ENCODE measurements around the gene ITLN1.
"Not testable (repeated sequence)": the region's sequence is repeated elsewhere in the genome, so short reads cannot be mapped to it uniquely, and the experiment has no call there.

The ITLN1 gene

DNA sequence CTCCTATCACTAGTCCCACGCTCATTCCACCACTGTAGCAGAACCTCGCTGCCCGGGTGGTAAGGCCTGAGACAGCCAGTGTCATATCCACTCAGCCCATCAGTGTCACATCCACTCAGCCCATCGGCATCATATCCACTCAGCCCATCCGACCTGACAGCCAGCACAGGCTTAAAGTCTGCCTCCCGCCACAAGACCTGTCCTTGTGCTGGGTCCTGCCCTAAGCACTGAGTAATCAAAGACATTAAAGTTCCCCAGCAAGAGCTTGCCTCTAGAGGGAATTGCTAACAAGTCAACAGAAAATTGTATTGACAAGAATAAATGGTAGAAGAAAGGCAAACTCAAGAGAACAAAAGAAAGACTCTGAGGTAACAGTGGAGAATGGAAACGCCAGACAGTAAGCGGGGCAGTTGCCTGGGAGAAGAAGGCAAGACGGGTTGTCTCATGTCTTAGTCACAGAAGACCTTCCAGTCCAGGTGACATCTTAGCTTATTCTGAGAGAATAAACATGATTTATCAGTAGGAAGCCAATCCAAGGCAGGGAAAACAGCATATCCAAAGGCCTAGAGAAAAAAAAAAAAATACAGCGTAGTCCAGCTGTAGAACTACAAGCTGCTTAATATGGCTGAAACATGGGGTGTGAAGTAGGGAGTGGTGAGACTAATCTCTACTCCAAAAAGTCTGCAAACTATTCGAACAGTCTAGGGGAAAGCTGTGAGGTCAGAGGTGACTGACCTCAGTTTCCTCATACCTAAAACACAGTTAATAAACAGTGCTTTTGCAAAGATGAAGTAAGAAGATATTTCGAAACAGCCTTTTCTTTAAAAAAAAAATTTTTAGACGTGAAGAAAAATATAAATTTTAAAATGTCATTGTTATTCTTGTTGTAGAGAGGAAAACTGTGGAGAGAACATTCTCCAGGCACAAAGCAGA, 1.1 kb downstream of the ITLN1 start:
- DNase-seq (ENCODE audit: low read depth, low spot score): no peak

DNA sequence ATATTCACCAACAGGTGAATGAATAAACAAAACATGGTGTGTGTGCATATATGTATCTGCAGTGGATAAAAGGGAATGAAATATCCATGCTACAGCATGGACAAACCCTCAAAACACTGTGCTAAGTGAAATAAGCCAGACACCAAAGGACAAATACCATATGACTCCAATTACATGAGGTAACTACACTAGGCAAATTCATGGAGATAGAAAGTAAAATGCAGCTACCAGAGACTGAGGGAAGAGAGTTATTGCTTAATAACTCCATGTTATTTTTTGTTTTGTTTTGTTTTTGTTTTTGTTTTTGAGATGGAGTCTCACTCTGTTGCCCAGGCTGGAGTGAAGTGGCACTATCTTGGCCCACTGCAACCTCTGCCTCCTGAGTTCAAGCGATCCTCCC, 2.4 kb downstream of the ITLN1 start:
- no peak for DNase-seq (ENCODE audit: low read depth, low spot score)

DNA sequence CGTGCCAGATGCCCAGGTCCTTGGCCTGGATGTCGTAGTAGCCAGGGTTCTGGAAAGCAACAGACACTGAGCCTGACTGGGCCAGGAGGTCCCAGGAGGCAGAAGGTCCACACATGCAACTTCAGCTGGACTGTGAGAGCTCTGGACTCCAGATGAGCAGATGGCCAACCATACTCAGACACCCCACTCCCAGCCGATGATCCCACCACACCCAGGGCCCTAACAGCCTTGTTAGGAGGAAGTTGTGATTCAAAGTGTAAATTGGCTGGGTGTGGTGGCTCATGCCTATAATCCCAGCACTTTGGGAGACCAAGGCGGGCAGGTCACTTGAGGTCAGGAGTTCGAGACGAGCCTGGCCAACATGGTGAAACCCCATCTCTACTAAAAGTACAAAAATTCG, 3.7 kb downstream of the ITLN1 start:
- not testable (repeated sequence) for DNase-seq (ENCODE audit: low read depth, low spot score)

DNA sequence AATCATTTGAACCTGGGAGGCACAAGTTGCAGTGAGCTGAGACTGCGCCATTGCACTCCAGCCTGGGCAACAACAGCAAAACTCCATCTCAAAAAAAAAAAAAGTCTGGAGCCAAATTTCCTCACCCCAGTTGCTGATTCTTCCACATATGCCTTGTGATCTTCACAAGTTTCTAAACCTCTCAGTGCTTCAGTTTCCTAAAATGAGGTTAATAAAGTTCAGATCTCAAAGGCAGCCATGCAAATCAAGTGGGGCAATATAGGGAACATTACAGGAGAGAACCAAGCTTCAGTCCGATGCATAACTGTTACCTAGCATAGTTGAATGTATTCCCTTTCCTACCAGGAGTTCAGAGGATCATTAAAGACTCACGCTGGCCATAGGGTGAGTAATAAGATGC, 4.8 kb downstream of the ITLN1 start:
- DNase-seq (ENCODE audit: low read depth, low spot score): no peak

DNA sequence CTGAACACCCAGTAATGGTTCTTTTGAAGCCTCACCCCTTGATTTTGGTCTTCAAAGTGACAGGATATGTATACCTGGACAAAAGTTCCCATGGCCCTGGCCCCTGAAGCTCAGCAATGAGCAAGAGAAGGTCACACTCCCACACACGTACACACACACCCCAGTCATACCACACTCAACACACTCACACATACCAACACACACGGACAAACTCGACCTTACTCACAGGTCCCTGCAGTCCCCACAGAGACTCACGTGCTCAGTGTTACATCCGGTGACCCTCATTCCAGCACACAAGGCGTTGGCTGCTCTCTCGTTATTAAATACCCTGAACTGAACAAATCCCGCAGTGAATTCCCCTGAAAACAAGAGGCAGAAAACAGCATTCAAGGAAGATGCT, 5.9 kb downstream of the ITLN1 start:
- DNase-seq (ENCODE audit: low read depth, low spot score): no peak

DNA sequence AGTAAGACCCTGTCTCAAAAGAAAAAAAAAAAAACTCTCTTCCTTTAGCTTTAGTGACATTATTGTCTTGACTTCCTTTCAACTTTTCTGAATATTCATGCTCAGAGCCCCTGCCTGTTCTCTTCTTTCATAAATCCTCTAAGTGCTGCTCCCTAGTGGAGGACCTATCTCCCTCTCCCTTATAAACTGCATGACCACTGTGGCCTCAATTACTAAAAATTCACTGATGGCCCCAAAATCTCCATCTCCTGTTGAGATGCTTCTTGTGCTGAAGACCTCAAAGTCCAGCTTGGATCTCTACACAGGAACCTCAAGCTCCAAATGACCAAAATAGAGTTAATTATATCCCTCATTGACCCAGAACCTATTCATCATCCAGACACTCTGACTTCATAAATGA, 7.8 kb downstream of the ITLN1 start:
- no peak for DNase-seq (ENCODE audit: low read depth, low spot score)

DNA sequence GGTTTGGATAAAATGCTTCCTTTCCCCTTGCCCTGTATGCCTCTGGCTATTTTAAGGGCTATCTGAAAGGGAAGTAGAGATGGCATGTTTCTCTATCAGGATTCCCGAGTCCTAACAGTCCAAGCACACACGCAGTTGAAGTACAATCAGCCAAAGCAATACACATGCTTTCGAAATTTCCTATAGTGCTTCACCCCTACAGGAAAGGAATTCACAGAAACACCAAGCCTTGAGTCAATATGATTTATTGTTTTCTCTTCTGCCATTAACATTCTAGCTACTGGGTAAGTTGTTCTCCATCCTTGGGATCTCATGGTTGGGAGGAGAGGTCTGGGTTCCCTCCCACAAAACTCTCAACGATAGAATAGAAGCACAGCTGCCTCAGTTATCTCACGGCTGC, 8.7 kb downstream of the ITLN1 start:
- DNase-seq (ENCODE audit: low read depth, low spot score): no peak

DNA sequence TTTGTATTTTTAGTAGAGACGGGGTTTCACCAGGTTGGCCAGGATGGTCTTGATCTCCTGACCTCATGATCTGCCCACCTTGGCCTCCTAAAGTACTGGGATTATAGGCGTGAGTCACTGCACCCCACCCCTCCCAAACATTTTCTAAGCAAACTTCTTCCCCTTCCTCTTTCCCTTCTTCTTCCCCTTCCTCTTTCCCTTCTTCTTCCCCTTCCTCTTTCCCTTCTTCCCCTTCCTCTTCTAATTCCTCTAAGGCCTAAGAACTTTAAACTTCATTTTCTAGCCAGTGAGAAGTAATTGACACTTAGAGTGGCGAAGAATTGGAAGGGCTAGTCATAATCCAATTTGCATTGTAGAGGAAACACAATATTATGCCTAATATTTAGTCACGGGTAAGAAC, 9.4 kb downstream of the ITLN1 start:
- DNase-seq (ENCODE audit: low read depth, low spot score): not testable (repeated sequence)

DNA sequence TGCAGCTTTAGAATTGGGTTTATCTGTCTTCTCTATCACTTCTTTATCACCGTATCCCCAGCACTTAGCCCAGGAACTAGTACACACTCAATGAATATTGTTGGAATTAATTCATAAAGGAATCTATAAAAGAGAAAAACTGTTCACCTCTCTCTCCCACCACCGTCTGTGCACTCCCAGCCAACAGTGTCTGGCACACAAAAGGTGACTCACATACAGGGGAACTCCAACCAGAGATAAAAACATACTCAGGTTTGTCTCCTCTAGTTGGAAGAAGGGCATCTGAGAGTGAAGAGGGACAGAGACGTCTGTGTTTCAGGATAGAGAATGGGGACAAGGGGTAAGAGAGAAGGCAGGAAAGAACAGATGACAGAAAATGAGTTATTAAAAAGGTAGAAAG, 10.0 kb downstream of the ITLN1 start:
- no peak for DNase-seq (ENCODE audit: low read depth, low spot score)

DNA sequence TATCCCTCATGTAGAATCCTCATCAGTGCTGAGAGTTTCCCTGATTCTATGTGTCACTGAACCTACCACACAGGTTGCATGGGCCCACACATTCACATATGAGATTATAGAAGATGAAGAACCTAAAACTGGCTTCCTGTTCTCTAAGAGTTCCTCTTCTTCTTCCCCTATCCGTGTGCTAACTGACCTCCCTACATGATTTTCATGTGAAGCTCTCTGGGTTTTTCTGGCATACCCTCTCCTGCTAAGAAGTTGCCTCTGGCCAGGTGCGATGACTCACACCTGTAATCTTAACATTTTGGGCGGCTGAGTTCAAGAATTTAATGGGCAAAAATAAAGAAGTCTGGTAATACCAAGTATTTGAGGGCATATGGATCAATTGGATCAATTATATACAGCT, 16.8 kb downstream of the ITLN1 start:
- DNase-seq (ENCODE audit: low read depth, low spot score): no peak

DNA sequence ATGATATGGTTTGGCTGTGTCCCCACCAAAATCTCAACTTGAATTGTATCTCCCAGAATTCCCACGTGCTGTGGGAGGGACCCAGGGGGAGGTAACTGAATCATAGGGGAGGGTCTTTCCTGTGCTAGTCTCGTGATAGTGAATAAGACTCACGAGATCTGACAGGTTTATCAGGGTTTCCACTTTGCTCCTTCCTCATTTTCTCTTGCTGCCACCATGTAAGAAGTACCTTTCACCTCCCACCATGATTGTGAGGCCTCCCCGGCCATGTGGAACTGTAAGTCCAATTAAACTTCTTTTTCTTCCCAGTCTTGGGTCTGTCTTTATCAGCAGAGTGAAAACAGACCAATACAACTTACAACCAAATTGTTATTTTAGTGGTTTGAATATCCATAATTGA, 17.3 kb downstream of the ITLN1 start:
- DNase-seq (ENCODE audit: low read depth, low spot score): not testable (repeated sequence)

DNA sequence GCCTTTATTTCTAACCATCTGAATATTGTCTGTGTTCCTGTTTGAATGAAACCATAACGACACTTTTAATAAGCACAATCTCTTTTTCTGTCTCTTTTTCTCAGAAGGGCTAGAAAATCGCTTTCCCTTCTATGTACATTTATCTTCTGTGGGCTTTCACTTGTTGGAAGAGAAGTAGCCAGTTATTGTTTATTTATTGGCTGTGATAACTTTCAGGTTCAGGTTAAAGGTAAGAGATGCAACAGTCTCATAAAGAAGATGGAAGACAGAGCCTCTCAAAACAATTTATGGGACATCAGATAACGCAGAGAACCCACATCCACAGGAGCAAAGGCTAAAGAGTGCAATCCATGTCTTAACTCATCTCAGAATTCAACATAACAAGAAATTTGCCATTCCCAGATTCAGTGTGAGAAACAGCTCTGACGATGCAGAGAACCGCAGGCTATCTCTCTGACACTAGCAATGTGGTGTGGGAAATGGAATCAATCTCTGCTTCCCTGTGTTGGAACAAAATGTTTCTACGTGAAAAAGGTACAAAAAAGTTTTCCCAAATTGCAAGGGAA, 18.2 kb downstream of the ITLN1 start:
- no peak for DNase-seq (ENCODE audit: low read depth, low spot score)

DNA sequence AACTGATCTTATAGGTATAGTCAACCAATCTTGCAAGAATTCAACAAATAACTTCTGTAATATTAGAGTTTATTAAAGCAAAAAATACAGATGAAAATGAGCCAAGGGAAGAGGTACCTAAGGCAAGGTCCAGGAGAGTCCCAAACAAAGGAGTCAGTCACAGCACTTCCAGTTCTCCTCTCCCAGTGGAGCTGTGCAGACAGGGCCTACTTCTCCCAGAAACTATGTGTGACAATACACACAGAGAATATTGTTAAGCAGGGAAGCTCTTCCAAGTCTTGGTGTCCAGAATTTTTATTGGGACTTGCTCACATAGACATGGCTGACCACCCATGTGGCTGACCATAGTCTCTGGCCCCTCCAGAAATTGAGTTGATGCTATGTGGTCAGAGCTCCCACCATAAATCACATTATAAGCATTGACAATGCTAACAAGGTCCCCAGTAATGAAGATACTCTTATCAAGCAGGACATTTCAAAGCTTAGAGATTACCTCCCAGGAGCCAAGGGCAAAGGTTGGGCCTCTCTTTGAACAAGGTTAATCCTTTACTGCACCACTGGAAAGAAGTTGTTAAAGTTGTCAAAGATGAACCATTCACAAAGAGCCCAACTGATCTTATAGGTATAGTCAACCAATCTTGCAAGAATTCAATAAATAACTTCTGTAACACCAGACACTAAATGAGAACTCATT, 18.8 kb downstream of the ITLN1 start:
- DNase-seq (ENCODE audit: low read depth, low spot score): no peak

DNA sequence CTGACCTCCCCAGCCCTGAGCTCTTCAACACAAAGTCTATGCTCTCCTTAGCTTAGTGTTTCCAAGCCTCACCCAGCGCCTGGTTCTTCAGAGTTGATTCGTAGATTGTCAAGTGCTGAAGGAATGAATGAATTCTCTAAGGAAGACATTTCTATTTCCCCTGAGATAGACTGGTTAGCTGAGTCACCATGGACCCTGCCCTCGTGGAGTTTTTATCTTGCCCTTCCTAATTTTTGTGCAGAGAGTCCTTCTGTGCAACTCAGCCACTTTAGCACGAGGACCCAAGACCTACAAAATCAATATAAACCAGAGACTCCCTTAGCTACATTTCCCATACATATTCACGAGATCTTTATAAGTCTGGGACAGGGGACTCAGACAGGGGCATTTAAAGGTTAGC, 19.6 kb downstream of the ITLN1 start:
- DNase-seq (ENCODE audit: low read depth, low spot score): no peak

DNA sequence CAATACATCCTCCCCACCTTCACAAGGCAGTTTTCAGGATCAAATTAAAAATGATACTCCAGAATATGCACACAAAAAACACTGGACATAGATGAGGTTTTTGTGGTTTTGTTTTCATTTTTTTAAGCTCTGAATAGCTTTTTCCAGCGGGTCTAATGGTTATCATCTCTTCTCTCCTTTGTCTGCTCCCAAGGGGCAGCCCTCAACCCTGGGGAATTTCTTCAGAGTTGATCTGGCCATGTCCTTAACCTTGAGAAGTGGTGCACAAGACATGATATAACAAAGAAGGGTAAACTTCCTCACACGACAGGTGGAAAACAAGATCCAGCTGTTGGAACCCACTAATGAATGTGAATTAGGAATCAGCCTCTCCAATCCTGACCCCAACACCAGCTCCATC, 20.8 kb downstream of the ITLN1 start:
- DNase-seq (ENCODE audit: low read depth, low spot score): no peak

DNA sequence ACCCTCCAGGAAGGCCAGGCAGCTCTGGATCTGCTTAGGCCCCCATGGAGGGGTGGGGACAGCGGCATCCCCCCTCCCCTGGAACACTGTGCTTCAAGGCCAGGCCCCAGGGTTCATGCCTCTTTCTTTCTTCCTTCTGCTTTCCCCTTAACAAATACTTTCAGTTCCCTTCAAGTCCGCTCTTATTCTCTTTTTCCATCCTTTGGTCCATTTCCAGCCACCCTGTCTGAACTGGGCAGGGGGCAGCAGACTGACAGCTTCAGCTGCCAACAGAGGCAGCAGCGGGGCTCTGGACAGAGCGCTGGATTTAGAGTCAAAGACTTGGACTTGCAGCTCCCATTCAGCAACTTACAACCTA, 21.2 kb downstream of the ITLN1 start:
- no peak for DNase-seq (ENCODE audit: low read depth, low spot score)

DNA sequence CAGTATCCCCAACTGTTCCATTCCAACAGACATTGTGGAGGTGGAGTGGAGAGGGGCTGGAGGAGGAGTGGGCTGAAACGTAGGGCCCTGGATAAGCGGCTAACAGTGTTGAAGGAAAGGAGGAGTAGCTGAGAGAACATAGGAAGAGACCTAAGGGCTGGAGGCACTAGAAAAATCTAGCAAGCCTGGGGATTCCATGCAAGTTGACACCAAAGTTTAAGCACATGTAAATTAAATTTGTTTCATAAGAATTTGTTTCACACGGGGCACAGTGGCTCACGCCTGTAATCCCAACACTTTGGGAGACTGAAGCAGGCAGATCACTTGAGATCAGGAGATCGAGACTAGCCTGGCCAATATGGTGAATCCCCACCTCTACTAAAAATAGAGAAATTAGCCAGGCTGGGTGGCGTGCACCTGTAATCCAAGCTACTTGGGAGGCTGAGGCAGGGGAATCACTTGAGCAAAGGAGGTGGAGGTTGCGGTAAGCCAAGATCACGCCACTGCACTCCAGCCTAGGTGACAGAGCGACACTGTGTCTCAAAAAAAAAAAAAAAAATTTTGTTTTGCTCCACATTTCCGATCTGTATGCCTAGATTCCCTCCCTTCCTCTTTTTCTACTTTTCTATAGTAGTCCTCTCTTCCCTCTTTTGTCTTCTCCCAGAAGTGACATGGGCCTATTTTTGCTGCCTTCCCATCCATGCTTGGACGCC, 21.8 kb downstream of the ITLN1 start:
- DNase-seq (ENCODE audit: low read depth, low spot score): no peak

DNA sequence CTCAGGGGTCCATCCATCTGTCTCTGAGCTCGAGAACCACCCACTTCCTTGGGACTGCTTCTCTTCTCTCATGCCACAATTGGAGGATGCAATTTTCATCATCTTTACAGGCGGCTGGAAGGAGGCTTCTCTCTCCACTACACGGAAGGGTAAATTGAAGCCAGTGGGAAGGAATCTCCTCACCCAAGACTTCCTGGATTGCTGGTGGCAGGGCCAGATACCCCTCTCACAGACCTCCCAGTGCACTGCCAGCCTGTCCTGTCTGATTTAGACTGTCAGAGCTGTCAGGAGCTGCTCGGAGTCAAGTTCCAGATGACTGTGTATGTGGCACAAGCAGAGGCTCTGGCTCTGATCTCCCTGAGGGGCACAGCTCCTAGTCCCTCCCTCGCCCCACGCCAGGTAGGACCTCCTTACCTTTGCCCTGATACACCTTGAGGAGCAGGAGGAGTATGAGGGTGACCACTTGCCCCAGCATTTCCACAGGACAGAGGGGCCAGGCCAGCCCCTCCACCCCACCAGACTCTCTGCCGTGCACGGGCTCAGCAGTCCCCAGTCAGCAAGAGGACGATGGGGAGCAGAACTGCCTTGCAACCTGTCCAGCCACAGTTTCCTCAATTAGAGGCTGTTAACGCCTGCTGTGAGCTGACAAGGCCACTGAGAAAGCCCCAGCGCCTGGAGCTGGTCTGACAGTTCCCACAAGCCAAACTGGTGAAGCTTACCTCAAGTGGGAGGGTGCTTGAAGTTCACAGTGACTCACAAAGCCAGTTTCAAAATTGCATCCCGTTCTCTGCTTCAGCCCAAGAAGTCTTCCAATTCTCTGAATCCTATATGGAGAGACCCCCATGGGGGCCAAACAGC, 22.5 kb downstream of the ITLN1 start, which contains the start of gene CD244:
CD244 (minus strand) TSS at position 685 of the 858 bp plus-strand sequence; CDS start at position 475, 210 bp downstream.
- peak; percentile 14 for DNase-seq (ENCODE audit: low read depth, low spot score)

DNA sequence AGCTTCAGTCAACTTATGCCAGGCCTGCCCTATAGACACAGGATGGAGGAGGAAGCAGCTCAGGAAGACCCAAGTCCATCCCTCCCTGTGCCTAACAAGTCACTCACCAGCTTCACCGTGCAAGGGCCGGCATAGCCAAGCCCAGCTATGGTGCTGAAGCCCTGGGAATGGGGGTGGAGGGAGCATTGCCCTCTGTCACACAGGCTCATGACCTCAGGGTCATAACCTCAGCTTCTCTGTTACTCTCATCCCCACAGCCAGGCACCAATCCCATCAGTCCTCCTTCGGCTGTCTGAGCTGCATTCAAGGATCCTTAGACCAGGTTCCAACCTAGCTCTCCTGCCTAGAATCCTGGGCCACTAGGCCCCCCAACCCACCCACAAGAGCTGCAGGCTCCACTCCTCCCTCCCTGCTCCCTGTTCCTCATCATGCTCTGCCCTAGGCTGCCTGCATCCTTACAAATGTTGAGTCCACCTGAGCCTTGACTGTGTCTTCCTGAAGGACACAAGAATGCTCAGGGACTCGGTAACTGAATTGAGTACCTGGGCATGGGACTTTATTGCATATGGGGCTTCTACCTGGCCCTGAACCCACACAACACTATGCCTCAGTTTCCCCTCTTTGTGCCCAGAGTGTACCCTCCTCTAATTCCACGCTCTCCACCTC, 24.0 kb downstream of the ITLN1 start:
- no peak for DNase-seq (ENCODE audit: low read depth, low spot score)

DNA sequence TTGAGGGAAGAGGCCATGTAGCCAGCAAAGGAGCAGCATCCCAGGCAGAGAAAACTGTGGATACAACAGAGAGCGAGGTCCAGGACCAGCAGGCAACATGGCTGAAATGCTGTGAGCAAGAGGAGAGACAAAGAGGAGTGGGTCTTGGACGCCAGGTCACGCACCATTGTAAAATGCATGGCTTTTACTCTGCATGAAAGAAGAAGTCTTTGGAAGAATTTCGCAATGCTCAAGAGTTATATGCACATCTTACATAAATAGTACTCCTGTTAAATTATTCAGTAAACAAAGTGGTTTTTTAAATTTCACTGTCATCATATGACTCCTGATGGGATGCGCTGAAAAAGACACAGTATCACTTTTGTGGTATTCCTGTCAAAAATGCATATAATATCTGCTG, 25.8 kb downstream of the ITLN1 start:
- DNase-seq (ENCODE audit: low read depth, low spot score): no peak

DNA sequence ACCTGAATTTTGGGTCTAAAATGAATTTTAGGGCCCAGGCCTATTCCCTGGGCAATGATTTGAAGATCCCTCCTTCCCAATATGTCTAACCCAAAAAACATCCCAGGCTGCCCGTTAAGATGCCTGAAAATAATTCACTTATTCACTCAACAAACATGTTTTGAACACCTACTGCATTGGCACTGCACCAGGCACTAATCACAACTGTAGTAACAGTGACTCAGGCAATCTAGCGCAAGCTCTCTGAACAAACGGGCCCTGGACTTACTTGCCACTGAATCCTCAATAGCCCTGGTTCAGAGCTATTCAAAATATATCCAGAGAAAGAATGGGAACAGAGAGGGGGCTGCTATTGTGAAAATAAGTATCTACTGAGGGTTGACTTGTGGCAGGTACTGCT, 26.5 kb downstream of the ITLN1 start:
- no peak for DNase-seq (ENCODE audit: low read depth, low spot score)
